SW480 (cell line): ENCODE data around the gene CCR5.
"Not testable (repeated sequence)": the region's sequence is repeated elsewhere in the genome, so short reads cannot be mapped to it uniquely, and the experiment has no call there.

Source experiments
- DNase-seq: peaks from one replicate; pipeline ENCODE4 v3.0.0-alpha.2; 2016; ENCODE audit warnings: low spot score

The CCR5 gene

GRCh38 chr3:46370839-46371518, at the start of gene CCR5:
Gene CCR5 (plus strand): TSS chr3:46370946. CDS start chr3:46372903, 1,957 bp downstream.
- DNase-seq, result no peak

GRCh38 chr3:46321461-46322104, 49.2 kb upstream of the CCR5 start:
- DNase-seq, result no peak

GRCh38 chr3:46324036-46324435, 46.7 kb upstream of the CCR5 start:
- no peak for DNase-seq

- DNase-seq, result no peak
Measured at GRCh38 chr3:46325645-46326300, 45.0 kb upstream of the CCR5 start.

GRCh38 chr3:46330676-46331075, 40.1 kb upstream of the CCR5 start:
- not testable (repeated sequence) for DNase-seq

- DNase-seq, result peak; percentile 4
Measured at GRCh38 chr3:46334741-46335478, 35.8 kb upstream of the CCR5 start.

GRCh38 chr3:46335541-46335940, 35.2 kb upstream of the CCR5 start:
- no peak for DNase-seq

- DNase-seq, result no peak
Measured at GRCh38 chr3:46337911-46338310, 32.8 kb upstream of the CCR5 start.

GRCh38 chr3:46338840-46339239, 31.9 kb upstream of the CCR5 start:
- DNase-seq, result no peak

- no peak for DNase-seq
Measured at GRCh38 chr3:46344476-46344875, 26.3 kb upstream of the CCR5 start.

GRCh38 chr3:46348823-46349482, 21.8 kb upstream of the CCR5 start:
- no peak for DNase-seq

- no peak for DNase-seq
Measured at GRCh38 chr3:46349484-46350261, 21.1 kb upstream of the CCR5 start.

GRCh38 chr3:46350262-46350565, 20.5 kb upstream of the CCR5 start:
- no peak for DNase-seq

GRCh38 chr3:46351646-46352045, 19.1 kb upstream of the CCR5 start:
- no peak for DNase-seq

GRCh38 chr3:46353090-46353489, 17.7 kb upstream of the CCR5 start:
- no peak for DNase-seq

GRCh38 chr3:46353647-46354410, 16.9 kb upstream of the CCR5 start, which contains the start of gene CCR2:
Gene CCR2 (plus strand): TSS chr3:46354111. CDS start chr3:46357528, 3,417 bp downstream.
- no peak for DNase-seq

- DNase-seq, result no peak
Measured at GRCh38 chr3:46354478-46354877, 16.3 kb upstream of the CCR5 start.

GRCh38 chr3:46354984-46355383, 15.8 kb upstream of the CCR5 start:
- no peak for DNase-seq

GRCh38 chr3:46356276-46356675, 14.5 kb upstream of the CCR5 start:
- DNase-seq, result no peak

- DNase-seq, result no peak
Measured at GRCh38 chr3:46356909-46357308, 13.8 kb upstream of the CCR5 start.

- DNase-seq, result no peak
Measured at GRCh38 chr3:46358466-46358865, 12.3 kb upstream of the CCR5 start.
